PFSK-1 (cell line): ENCODE measurements around the gene HYI.

Source experiments
- FOXP2 ChIP-seq: optimal IDR thresholded peaks from 2 replicates; pipeline ENCODE3; 2011; ENCODE audit warnings: borderline replicate concordance, control low read depth, inconsistent platforms; ENCODE audit not compliant: insufficient read depth; ENCODE audit errors: extremely low read length, extremely low read depth
- POLR2AphosphoS5 ChIP-seq: IDR thresholded peaks from 2 replicates; pipeline ENCODE4 v1.6.1; 2012; ENCODE audit warnings: low read depth, mild to moderate bottlenecking, control low read depth, low read length, moderate library complexity
- REST ChIP-seq, 2 experiments: IDR thresholded peaks; 2 replicates each; pipeline versions ENCODE4 v1.6.1 to v1.8.0; 2011 to 2012; ENCODE audit warnings: low read depth in 2 of 2, low read length in 2 of 2, control low read depth in 1 of 2, inconsistent platforms in 1 of 2, mild to moderate bottlenecking in 1 of 2, moderate library complexity in 1 of 2; ENCODE audit not compliant: insufficient read depth in 1 of 2
- SIN3A ChIP-seq: IDR thresholded peaks from 2 replicates; pipeline ENCODE4 v1.6.1; 2012; ENCODE audit warnings: mild to moderate bottlenecking, low read length, moderate library complexity, borderline replicate concordance; ENCODE audit not compliant: insufficient read depth
- TAF1 ChIP-seq: IDR thresholded peaks from 2 replicates; pipeline ENCODE4 v1.6.1; 2012; ENCODE audit warnings: low read length, control low read depth, borderline replicate concordance; ENCODE audit not compliant: insufficient read depth

HYI gene

DNA sequence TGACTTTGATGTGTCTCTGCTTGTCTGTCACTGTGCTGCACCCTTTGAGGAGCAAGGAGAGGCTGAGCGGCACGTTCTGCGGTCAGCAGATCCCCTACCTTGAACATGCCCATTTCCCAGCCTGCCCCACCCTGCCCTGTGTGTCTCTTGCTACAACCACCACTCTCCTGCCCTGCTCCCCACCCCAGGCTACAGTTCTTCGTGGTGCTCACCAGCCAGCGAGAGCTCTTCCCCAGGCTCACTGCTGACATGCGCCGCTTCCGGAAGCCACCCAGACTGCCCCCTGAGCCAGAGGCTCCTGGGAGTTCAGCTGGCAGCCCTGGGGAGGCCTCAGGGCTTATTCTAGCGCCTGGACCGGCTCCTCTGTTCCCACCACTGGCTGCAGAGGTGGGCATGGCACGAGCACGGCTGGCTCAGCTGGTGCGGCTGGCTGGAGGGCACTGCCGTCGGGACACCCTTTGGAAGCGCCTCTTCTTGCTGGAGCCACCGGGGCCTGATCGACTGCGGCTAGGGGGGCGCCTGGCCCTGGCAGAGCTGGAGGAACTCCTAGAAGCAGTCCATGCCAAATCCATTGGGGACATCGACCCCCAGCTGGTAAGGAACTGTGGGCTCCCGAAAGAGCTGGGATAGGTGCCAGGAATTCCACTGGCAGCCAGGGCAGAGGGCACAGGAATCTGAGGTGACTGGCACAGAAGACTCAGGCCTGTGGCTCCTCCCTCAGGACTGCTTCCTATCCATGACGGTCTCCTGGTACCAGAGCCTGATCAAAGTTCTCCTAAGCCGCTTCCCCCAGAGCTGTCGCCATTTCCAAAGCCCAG, 5.6 kb downstream of the HYI start:
- TF ChIP-seq SIN3A (no peak), REST (IDR thresholded peaks at IDR 0.05; ENCODE audit: insufficient read depth in 1 of 2, low read depth in 2 of 2, low read length in 2 of 2) (no peak), POLR2AphosphoS5 (no peak), TAF1 (no peak), FOXP2 (no peak)

DNA sequence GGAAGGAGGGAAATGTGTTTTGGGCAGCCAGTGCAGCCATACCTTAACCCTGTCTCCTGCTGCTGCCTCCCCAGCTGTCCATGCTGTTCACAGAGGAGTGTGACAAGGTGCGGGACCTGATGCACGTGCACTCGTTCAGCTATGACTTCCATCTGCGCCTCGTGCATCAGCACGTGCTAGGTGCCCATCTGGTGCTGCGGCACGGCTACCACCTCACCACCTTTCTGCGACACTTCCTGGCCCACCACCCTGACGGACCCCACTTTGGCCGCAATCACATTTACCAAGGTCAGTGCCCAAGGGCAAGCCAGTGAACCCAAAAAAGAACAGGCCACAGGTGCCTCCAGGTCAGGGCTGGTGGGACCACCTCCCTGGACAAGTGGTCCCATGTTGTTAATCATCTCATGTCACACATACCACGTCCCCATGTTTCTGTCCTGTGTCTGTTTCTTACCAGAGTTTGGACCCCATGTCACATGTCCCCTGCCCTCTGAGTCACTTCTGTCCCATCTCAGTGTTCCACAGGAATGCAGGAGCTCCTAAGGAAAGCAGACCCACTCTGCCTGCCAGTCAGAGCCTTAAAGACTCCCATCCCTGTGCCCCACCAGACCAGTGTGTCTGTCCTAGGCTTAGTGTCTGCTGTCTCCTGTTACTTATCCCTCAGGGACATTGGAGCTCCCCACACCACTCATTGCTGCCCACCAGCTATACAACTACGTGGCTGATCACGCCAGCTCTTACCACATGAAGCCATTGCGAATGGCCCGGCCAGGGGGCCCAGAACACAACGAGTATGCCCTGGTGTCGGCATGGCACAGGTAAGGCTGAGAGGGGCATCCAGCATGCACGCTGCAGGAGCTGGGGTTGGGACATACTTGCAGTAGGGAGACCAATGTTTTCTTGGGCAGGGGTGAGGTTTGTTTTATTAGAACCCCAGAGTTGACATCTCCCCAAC, 6.6 kb downstream of the HYI start:
- TF ChIP-seq SIN3A = no peak
- TF ChIP-seq POLR2AphosphoS5 = no peak
- no peak for TF ChIP-seq FOXP2

- no peak for TF ChIP-seq TAF1
- no peak for TF ChIP-seq POLR2AphosphoS5
These were observed 7.4 kb downstream of the HYI start for GRCh38 chr1:43446388-43446740.

- TF ChIP-seq POLR2AphosphoS5 (no peak), FOXP2 (no peak), SIN3A (no peak), TAF1 (no peak), REST (IDR thresholded peaks at IDR 0.05; ENCODE audit: insufficient read depth in 1 of 2, low read depth in 2 of 2, low read length in 2 of 2) (no peak)
These were observed 7.9 kb downstream of the HYI start for GRCh38 chr1:43445606-43446387.

DNA sequence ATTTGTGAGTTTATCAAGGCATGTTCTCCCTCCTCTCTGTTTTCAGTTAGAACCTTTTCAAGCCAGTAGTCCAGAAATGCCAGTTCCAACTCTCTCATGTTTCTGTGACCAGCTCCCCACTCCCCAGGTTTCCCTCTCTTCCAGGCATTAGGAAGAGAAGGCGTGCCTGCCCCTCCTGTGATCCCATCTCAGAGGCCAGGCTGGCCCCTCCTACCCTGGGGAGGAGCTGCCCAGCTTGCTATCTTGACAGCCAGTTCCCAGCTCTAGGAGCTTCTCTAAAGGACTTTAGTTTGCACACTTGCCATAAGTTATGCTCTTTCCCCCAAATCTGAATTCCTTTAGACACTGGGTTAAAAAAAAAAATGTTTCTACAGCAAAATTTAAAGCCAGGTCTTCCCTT, 8.9 kb downstream of the HYI start:
- TF ChIP-seq FOXP2 (no peak), SIN3A (no peak), TAF1 (no peak), REST (IDR thresholded peaks at IDR 0.05; ENCODE audit: insufficient read depth in 1 of 2, low read depth in 2 of 2, low read length in 2 of 2) (no peak), POLR2AphosphoS5 (no peak)
